ENCODE results near the gene CDON. TPM values are rescaled to one million over a fixed set of nuclear protein-coding genes. Genes with fewer than 3 reads are reported as not detected.
"Not testable (repeated sequence)": the region's sequence is repeated elsewhere in the genome, so short reads cannot be mapped to it uniquely, and the experiment has no call there.

CDON gene
- total and polyA plus RNA-seq, 2 donors (not counting 3 experiments of a cell fraction or from before 2014, with no cell fraction given) = 1.6 to 3.8 TPM

- Histone ChIP-seq H3K9me3 (replicated peaks; ENCODE audit: control insufficient read depth, insufficient read depth, low read length) (no peaks in the 10 kb centered on the region), H3K79me2 (ENCODE audit: control insufficient read depth, insufficient read depth, low read length) (no peaks in the 10 kb centered on the region), H4K20me1 (replicated peaks; ENCODE audit: control insufficient read depth, extremely low read depth, insufficient read depth, low read length) (no peaks in the 10 kb centered on the region), H2AFZ (ENCODE audit: low read depth, low read length) (no peak overlapping the region), H3K36me3 (ENCODE audit: control insufficient read depth in 2 of 2, extremely low read depth in 1 of 2, insufficient read depth in 2 of 2, low read length in 2 of 2) (no peaks in the 10 kb centered on the region), H3K4me1 (ENCODE audit: control insufficient read depth, extremely low read depth, insufficient read depth, low read length) (no peaks in the 10 kb centered on the region), H3K4me3 (replicated peaks in 1 of 3; ENCODE audit: insufficient read depth in 1 of 3, low read depth in 1 of 3, low read length in 3 of 3) (no peak overlapping the region), H3K9me1 (replicated peaks; ENCODE audit: control insufficient read depth, extremely low read depth, insufficient read depth, low read length) (no peaks in the 10 kb centered on the region), H3K4me2 (ENCODE audit: insufficient read depth, low read length) (no peak overlapping the region), H3K9ac (replicated peaks; ENCODE audit: extremely low read depth, insufficient read depth, low read length) (no peak overlapping the region), H3K27ac (ENCODE audit: insufficient read depth, low read depth, low read length) (no peak overlapping the region), H3K27me3 (ENCODE audit: control insufficient read depth in 2 of 2, insufficient read depth in 2 of 2, low read length in 2 of 2) (no peaks in the 10 kb centered on the region)
- intact Hi-C loops (cut with micrococcal nuclease) (no loop called here), dilution Hi-C loops (cut with MboI; ENCODE audit: extremely low pct_ligation_motif_present, low sequenced_read_pairs) (no loop called here)
- no peak for DNase-seq (ENCODE audit: low read depth, low spot score)
- BruUV-seq (replicated peaks) = no TSS peak
- TF ChIP-seq FOS (IDR thresholded peaks at IDR 0.05; ENCODE audit: borderline replicate concordance, insufficient read depth, low read length) = no peak
- TF ChIP-seq POLR2AphosphoS5 (IDR thresholded peaks at IDR 0.05; ENCODE audit: insufficient read depth, low read depth, low read length) = no peak
- TF ChIP-seq GATA2 (IDR thresholded peaks at IDR 0.05; ENCODE audit: insufficient read depth, insufficient read length, low read depth, low read length) = no peak
- TF ChIP-seq EZH2 (IDR thresholded peaks at IDR 0.05; ENCODE audit: borderline replicate concordance, low read depth, low read length, severe bottlenecking) = no peak
- TF ChIP-seq MYC (IDR thresholded peaks at IDR 0.05; ENCODE audit: low read depth, low read length) = no peak
- TF ChIP-seq, protein P1, sequence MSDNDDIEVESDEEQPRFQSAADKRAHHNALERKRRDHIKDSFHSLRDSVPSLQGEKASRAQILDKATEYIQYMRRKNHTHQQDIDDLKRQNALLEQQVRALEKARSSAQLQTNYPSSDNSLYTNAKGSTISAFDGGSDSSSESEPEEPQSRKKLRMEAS (IDR thresholded peaks at IDR 0.05; ENCODE audit: insufficient read depth, insufficient read length) = no peak
- TF ChIP-seq, protein P2, sequence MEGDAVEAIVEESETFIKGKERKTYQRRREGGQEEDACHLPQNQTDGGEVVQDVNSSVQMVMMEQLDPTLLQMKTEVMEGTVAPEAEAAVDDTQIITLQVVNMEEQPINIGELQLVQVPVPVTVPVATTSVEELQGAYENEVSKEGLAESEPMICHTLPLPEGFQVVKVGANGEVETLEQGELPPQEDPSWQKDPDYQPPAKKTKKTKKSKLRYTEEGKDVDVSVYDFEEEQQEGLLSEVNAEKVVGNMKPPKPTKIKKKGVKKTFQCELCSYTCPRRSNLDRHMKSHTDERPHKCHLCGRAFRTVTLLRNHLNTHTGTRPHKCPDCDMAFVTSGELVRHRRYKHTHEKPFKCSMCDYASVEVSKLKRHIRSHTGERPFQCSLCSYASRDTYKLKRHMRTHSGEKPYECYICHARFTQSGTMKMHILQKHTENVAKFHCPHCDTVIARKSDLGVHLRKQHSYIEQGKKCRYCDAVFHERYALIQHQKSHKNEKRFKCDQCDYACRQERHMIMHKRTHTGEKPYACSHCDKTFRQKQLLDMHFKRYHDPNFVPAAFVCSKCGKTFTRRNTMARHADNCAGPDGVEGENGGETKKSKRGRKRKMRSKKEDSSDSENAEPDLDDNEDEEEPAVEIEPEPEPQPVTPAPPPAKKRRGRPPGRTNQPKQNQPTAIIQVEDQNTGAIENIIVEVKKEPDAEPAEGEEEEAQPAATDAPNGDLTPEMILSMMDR (IDR thresholded peaks at IDR 0.05; ENCODE audit: extremely low read depth in 1 of 2, insufficient read depth in 1 of 2, low read depth in 1 of 2, low read length in 2 of 2) = no peak
- no peak for TF ChIP-seq JUN (IDR thresholded peaks at IDR 0.05; ENCODE audit: borderline replicate concordance, insufficient read depth, insufficient read length, low read depth)
- no peak for TF ChIP-seq POLR2A (IDR thresholded peaks at IDR 0.05; ENCODE audit: low read depth, low read length)
- ChIA-PET POLR2A (no interaction called here), CTCF (no interaction called here)
- FAIRE-seq = no peak
These were observed 75.5 kb downstream of the CDON start for GRCh38 chr11:125987066-125987641.

GRCh38 chr11:125985956-125986355, 76.7 kb downstream of the CDON start:
- POLR2A ChIA-PET; FAIRE-seq; H3K9me1 ChIP-seq (replicated peaks; ENCODE audit: control insufficient read depth, extremely low read depth, insufficient read depth, low read length); H3K36me3 ChIP-seq (ENCODE audit: control insufficient read depth in 2 of 2, extremely low read depth in 1 of 2, insufficient read depth in 2 of 2, low read length in 2 of 2); intact Hi-C loops (cut with micrococcal nuclease); BruUV-seq (replicated peaks); DNase-seq (ENCODE audit: low read depth, low spot score); H3K79me2 ChIP-seq (ENCODE audit: control insufficient read depth, insufficient read depth, low read length); H3K27ac ChIP-seq (ENCODE audit: insufficient read depth, low read depth, low read length); CTCF ChIA-PET; H3K27me3 ChIP-seq (ENCODE audit: control insufficient read depth in 2 of 2, insufficient read depth in 2 of 2, low read length in 2 of 2); H4K20me1 ChIP-seq (replicated peaks; ENCODE audit: control insufficient read depth, extremely low read depth, insufficient read depth, low read length); H3K9ac ChIP-seq (replicated peaks; ENCODE audit: extremely low read depth, insufficient read depth, low read length); H2AFZ ChIP-seq (ENCODE audit: low read depth, low read length); H3K4me3 ChIP-seq (replicated peaks in 1 of 3; ENCODE audit: insufficient read depth in 1 of 3, low read depth in 1 of 3, low read length in 3 of 3); H3K4me2 ChIP-seq (ENCODE audit: insufficient read depth, low read length); H3K9me3 ChIP-seq (replicated peaks; ENCODE audit: control insufficient read depth, insufficient read depth, low read length); dilution Hi-C loops (cut with MboI; ENCODE audit: extremely low pct_ligation_motif_present, low sequenced_read_pairs); H3K4me1 ChIP-seq (ENCODE audit: control insufficient read depth, extremely low read depth, insufficient read depth, low read length): not testable (repeated sequence)
